PC-9 (cell line): ENCODE results near the gene ADRA2B. TPM values are rescaled to one million over a fixed set of nuclear protein-coding genes. Genes with fewer than 3 reads are reported as not detected.

Experiments
- BruUV-seq: library from RNA; stranded (reverse); fragments of 400-500 nt; replicated peaks from 2 replicates; lab custom pipeline; 2021; lab: Mats Ljungman, UMichigan
- CTCF ChIA-PET: fragments of 300-600 bp; sonication (Branson Sonifier 250); formaldehyde crosslinking; loops from one replicate; lab custom pipeline; 2022; ENCODE audit warnings: antibody characterized with exemption; lab: Charles Lee
- POLR2A ChIA-PET: fragments of 300-600 bp; sonication (Branson Sonifier 250); formaldehyde crosslinking; loops from one replicate; lab custom pipeline; 2022; ENCODE audit warnings: antibody characterized with exemption; ENCODE audit not compliant: unreplicated experiment; lab: Charles Lee
- DNase-seq, 2 experiments: peaks; one replicate each; pipeline versions ENCODE4 v3.0.0 to v3.0.0-alpha.2; 2015 to 2022; ENCODE audit warnings: mixed read lengths in 1 of 2
- H2AFZ ChIP-seq: fragments of 200-600 bp; sonication (generic); 2 replicates; pipeline ENCODE4 v1.8.1; 2017; ENCODE audit warnings: antibody characterized with exemption
- H3F3A ChIP-seq: fragments of 200-600 bp; sonication (generic); 2 replicates; pipeline ENCODE4 v1.8.1; 2017; ENCODE audit warnings: antibody characterized with exemption, mild to moderate bottlenecking, low read depth; ENCODE audit not compliant: insufficient read depth
- H3K27ac ChIP-seq: fragments of 200-600 bp; sonication (generic); 2 replicates; pipeline ENCODE4 v1.6.1; 2016; ENCODE audit warnings: mixed run types
- H3K27me3 ChIP-seq: fragments of 200-600 bp; sonication (generic); 2 replicates; pipeline ENCODE4 v1.6.1; 2016; ENCODE audit warnings: low read depth, mixed run types; ENCODE audit not compliant: insufficient read depth
- H3K36me3 ChIP-seq: fragments of 200-600 bp; sonication (generic); 2 replicates; pipeline ENCODE4 v1.6.1; 2016; ENCODE audit warnings: low read depth, mixed run types
- H3K4me1 ChIP-seq: fragments of 200-600 bp; sonication (generic); replicated peaks from 2 replicates; pipeline ENCODE4 v1.6.1; 2016; ENCODE audit warnings: mixed run types; ENCODE audit not compliant: insufficient read depth
- H3K4me2 ChIP-seq: fragments of 200-600 bp; sonication (generic); 2 replicates; pipeline ENCODE4 v1.6.1; 2017; ENCODE audit warnings: mixed run types
- H3K4me3 ChIP-seq: fragments of 200-600 bp; sonication (generic); 2 replicates; pipeline ENCODE4 v1.6.1; 2016; ENCODE audit warnings: mixed run types
- H3K79me2 ChIP-seq: fragments of 200-600 bp; sonication (generic); 2 replicates; pipeline ENCODE4 v1.6.1; 2017; ENCODE audit warnings: low read depth, mixed run types
- H3K9me2 ChIP-seq: fragments of 200-600 bp; sonication (generic); 2 replicates; pipeline ENCODE4 v1.8.1; 2017; ENCODE audit warnings: mild to moderate bottlenecking; ENCODE audit not compliant: insufficient read depth
- H3K9me3 ChIP-seq: fragments of 200-600 bp; sonication (generic); 2 replicates; pipeline ENCODE4 v1.8.1; 2016; ENCODE audit warnings: low read depth; ENCODE audit not compliant: insufficient read depth
- H4K20me1 ChIP-seq: fragments of 200-600 bp; sonication (generic); 2 replicates; pipeline ENCODE4 v1.8.1; 2017; ENCODE audit not compliant: insufficient read depth
- EZH2 ChIP-seq: fragments of 200-600 bp; sonication (generic); IDR thresholded peaks from 2 replicates; pipeline ENCODE4 v1.8.0; 2017; ENCODE audit warnings: antibody characterized with exemption, low read depth
- intact Hi-C: fragments of 100-400 bp; cut with micrococcal nuclease; formaldehyde crosslinking; loops from one replicate; pipeline ENCODE4 v1.10.0; 2022; ENCODE audit not compliant: unreplicated experiment
- total RNA-seq: library from RNA; stranded (reverse); gene quantifications from 2 replicates; pipeline ENCODE4 v1.2.3, GENCODE V29; 2021
- TF ChIP-seq, protein P1 (sequence below): fragments of 200-600 bp; sonication (generic); conservative IDR thresholded peaks from 2 replicates; pipeline ENCODE4 v1.6.1; 2017; ENCODE audit warnings: mixed run types, antibody characterized with exemption, mild to moderate bottlenecking, moderate library complexity

The ADRA2B gene
- total RNA-seq, 1 experiment from 2014 or later: 0.26 TPM

DNA sequence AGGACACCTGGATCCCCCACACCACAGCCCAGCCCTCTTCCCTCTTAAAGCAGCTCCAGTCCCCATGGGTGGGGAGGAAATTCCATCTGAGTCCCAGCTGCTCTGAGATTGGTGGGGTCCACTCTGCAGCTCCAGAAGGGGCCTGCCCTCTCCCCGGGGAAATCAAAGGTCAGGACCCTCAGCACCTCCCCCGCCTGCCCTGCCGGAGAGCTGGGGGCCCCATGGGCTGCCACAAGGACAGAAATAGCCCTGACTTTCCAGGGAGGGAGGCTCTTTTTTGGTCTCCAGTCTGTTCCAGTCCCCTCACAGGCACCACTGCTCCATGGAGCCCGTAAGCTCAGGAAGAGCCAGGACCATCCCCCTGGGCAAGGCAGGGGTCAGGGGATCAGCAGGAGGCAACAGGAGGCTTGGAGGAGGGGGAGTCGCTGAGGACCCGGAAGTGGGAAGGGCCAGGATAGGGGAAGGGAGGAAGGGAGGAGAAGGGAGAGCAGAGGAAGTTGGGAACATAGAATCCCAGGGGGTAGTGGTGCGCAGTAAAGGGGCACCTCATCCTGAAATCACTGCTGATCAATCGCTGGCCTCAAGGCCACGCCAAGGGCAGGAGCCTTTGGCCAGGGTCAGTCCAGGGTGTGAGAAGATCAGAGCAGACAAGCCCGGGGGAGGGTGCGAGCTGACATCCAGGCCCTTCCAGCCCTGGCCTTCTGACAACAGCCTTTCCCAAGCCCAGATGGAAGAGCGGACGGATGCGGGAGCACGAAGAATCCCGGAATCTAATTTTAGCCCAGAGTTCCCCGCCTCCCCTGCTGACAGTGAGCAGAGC lies 7.6 kb downstream of the ADRA2B start:
- BruUV-seq: no TSS peak
- H3F3A ChIP-seq: no peaks in the 10 kb centered on the region
- ChIA-PET POLR2A (no interaction called here), CTCF (interaction anchor here (0.5 kb wide), 1 partner anchor 74 kb away, joined by 4 read pairs; no protein-coding TSS in a partner anchor)
- no peak overlapping the region for H2AFZ ChIP-seq
- TF ChIP-seq EZH2: no peak
- TF ChIP-seq, protein P1, sequence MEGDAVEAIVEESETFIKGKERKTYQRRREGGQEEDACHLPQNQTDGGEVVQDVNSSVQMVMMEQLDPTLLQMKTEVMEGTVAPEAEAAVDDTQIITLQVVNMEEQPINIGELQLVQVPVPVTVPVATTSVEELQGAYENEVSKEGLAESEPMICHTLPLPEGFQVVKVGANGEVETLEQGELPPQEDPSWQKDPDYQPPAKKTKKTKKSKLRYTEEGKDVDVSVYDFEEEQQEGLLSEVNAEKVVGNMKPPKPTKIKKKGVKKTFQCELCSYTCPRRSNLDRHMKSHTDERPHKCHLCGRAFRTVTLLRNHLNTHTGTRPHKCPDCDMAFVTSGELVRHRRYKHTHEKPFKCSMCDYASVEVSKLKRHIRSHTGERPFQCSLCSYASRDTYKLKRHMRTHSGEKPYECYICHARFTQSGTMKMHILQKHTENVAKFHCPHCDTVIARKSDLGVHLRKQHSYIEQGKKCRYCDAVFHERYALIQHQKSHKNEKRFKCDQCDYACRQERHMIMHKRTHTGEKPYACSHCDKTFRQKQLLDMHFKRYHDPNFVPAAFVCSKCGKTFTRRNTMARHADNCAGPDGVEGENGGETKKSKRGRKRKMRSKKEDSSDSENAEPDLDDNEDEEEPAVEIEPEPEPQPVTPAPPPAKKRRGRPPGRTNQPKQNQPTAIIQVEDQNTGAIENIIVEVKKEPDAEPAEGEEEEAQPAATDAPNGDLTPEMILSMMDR: no peak
- H3K36me3 ChIP-seq: no peaks in the 10 kb centered on the region
- no peak for DNase-seq
- no peaks in the 10 kb centered on the region for H3K79me2 ChIP-seq
- intact Hi-C loops: no loop called here
- H4K20me1 ChIP-seq: no peaks in the 10 kb centered on the region
- no peaks in the 10 kb centered on the region for H3K9me3 ChIP-seq
- no peak overlapping the region for H3K27ac ChIP-seq
- H3K4me1 ChIP-seq: no peaks in the 10 kb centered on the region
- H3K4me3 ChIP-seq: no peak overlapping the region
- no peaks in the 10 kb centered on the region for H3K9me2 ChIP-seq
- peaks cover 32% of the 10 kb centered on the region for H3K27me3 ChIP-seq
- H3K4me2 ChIP-seq: no peak overlapping the region

DNA sequence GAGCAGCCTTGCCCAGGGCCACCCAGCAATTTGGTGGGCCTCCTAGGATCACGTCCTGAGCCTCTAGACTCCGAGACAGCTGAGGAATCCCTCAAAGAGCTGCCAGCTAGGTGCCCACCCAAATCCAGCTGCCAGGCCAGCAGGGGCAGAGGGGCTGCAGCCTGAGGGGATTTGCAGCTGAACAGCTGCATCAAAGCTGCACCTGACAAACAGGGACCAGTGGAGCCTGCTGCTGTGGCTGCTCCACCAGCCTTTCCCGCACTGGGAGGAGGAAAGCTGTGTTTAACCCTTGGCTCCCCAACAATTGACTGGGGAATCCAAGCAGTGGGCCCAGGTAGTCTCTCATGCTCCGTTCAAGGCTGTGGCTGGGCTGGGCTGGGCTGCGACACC lies 8.2 kb downstream of the ADRA2B start:
- Histone ChIP-seq H3K27me3 (peaks cover 27% of the 10 kb centered on the region), H3K79me2 (no peaks in the 10 kb centered on the region), H3K27ac (no peak overlapping the region), H3K9me2 (no peaks in the 10 kb centered on the region), H3K36me3 (no peaks in the 10 kb centered on the region), H2AFZ (no peak overlapping the region), H4K20me1 (no peaks in the 10 kb centered on the region), H3K4me3 (no peak overlapping the region), H3F3A (no peaks in the 10 kb centered on the region), H3K4me1 (no peaks in the 10 kb centered on the region), H3K4me2 (no peak overlapping the region), H3K9me3 (no peaks in the 10 kb centered on the region)
- TF ChIP-seq, protein P1: no peak
- no peak for TF ChIP-seq EZH2
- intact Hi-C loops: no loop called here
- no peak for DNase-seq
- BruUV-seq: no TSS peak
- POLR2A ChIA-PET: no interaction called here
- CTCF ChIA-PET: interaction anchor here (0.5 kb wide), 1 partner anchor 75 kb away, joined by 4 read pairs; no protein-coding TSS in a partner anchor

DNA sequence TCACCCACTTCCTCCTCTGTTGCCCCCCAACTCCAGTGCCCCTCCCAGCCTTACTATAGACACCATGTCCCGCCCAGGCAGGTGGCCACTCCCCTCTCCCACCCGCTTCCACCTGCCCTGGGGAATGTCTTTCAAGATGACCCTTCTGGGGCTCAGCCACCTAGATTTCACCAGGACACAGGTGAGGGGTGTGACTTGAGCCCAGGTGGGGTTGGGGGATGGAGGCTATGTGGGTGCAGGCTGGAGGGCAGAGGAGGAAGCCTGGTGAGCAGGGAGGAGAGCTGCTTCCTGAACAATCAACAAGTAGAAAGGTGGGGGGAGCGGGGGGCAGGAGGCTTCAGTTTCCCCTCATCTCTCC lies 8.7 kb downstream of the ADRA2B start:
- POLR2A ChIA-PET: no interaction called here
- Histone ChIP-seq H3K4me3 (no peak overlapping the region), H3K27ac (no peak overlapping the region), H3K4me2 (no peak overlapping the region), H3F3A (no peaks in the 10 kb centered on the region), H2AFZ (no peak overlapping the region), H3K79me2 (no peaks in the 10 kb centered on the region), H3K9me2 (no peaks in the 10 kb centered on the region), H4K20me1 (no peaks in the 10 kb centered on the region), H3K9me3 (no peaks in the 10 kb centered on the region), H3K36me3 (no peaks in the 10 kb centered on the region), H3K4me1 (no peaks in the 10 kb centered on the region), H3K27me3 (peaks cover 25% of the 10 kb centered on the region)
- CTCF ChIA-PET: no interaction called here
- DNase-seq: no peak
- no TSS peak for BruUV-seq
- TF ChIP-seq, protein P1: no peak
- no peak for TF ChIP-seq EZH2
- intact Hi-C loops: no loop called here
